Memory B cell (primary cell): Measurements from ENCODE around the gene NIN.
"Not testable (repeated sequence)": the region's sequence is repeated elsewhere in the genome, so short reads cannot be mapped to it uniquely, and the experiment has no call there.

ENCODE experiments used
- ATAC-seq: fragments of 150-1000 bp; cut with Tn5 transposase; 2 replicates; pipeline ENCODE4 v1.10.0; 2021; ENCODE audit warnings: low read depth, mild to moderate bottlenecking, moderate library complexity
- DNase-seq, 2 donors: peaks; one replicate each; pipeline ENCODE4 v3.0.0; 2022; ENCODE audit warnings: low spot score in 2 of 2
- H3K27ac Mint-ChIP-seq: one replicate; pipeline ENCODE4 v1.8.0; 2022; ENCODE audit warnings: mild to moderate bottlenecking, moderate library complexity, mixed read lengths
- H3K27me3 Mint-ChIP-seq: one replicate; pipeline ENCODE4 v1.8.0; 2022; ENCODE audit warnings: mixed read lengths
- H3K36me3 Mint-ChIP-seq: one replicate; pipeline ENCODE4 v1.8.0; 2022; ENCODE audit warnings: mild to moderate bottlenecking, mixed read lengths
- H3K4me1 Mint-ChIP-seq: one replicate; pipeline ENCODE4 v1.8.0; 2022; ENCODE audit warnings: mixed read lengths
- H3K4me3 Mint-ChIP-seq: one replicate; pipeline ENCODE4 v1.8.0; 2022; ENCODE audit warnings: mild to moderate bottlenecking, moderate library complexity, mixed read lengths
- H3K9me3 Mint-ChIP-seq: one replicate; pipeline ENCODE4 v1.8.0; 2022; ENCODE audit warnings: mixed read lengths

Gene NIN

GRCh38 chr14:50816395-50817047, 14.4 kb downstream of the NIN start:
- H3K27ac Mint-ChIP-seq: peak overlapping the region; percentile 77
- no peak overlapping the region for H3K4me3 Mint-ChIP-seq
- peaks cover 55% of the 10 kb centered on the region for H3K4me1 Mint-ChIP-seq
- ATAC-seq (no peak), DNase-seq (no peak)
- H3K36me3 Mint-ChIP-seq: peaks cover 27% of the 10 kb centered on the region
- no peaks in the 10 kb centered on the region for H3K9me3 Mint-ChIP-seq
- no peaks in the 10 kb centered on the region for H3K27me3 Mint-ChIP-seq

- H3K36me3 Mint-ChIP-seq: peaks cover 25% of the 10 kb centered on the region
- DNase-seq, H3K9me3 Mint-ChIP-seq, H3K4me3 Mint-ChIP-seq, ATAC-seq, H3K27me3 Mint-ChIP-seq: not testable (repeated sequence)
- peaks cover 47% of the 10 kb centered on the region for H3K4me1 Mint-ChIP-seq
- peak overlapping the region; percentile 32 for H3K27ac Mint-ChIP-seq
Measured at GRCh38 chr14:50815526-50815925, 15.4 kb downstream of the NIN start.

- Mint-ChIP-seq H3K36me3 (peaks cover 25% of the 10 kb centered on the region), H3K4me1 (peaks cover 45% of the 10 kb centered on the region), H3K27ac (peak overlapping the region; percentile 32)
- ATAC-seq, H3K9me3 Mint-ChIP-seq, DNase-seq, H3K27me3 Mint-ChIP-seq, H3K4me3 Mint-ChIP-seq: not testable (repeated sequence)
Measured at GRCh38 chr14:50815058-50815457, 15.9 kb downstream of the NIN start.

GRCh38 chr14:50814161-50814560, 16.8 kb downstream of the NIN start:
- ATAC-seq (no peak), DNase-seq (no peak)
- Mint-ChIP-seq H3K36me3 (peaks cover 20% of the 10 kb centered on the region), H3K4me1 (peaks cover 40% of the 10 kb centered on the region), H3K9me3 (no peaks in the 10 kb centered on the region), H3K27me3 (no peaks in the 10 kb centered on the region), H3K4me3 (peak overlapping the region; percentile 29), H3K27ac (peak overlapping the region; percentile 60)

GRCh38 chr14:50813544-50813863, 17.5 kb downstream of the NIN start:
- DNase-seq (no peak), ATAC-seq (peak; percentile 91)
- Mint-ChIP-seq H3K4me1 (peaks cover 39% of the 10 kb centered on the region), H3K27me3 (no peaks in the 10 kb centered on the region), H3K9me3 (no peaks in the 10 kb centered on the region), H3K4me3 (peak overlapping the region; percentile 80), H3K27ac (peak overlapping the region; percentile 88), H3K36me3 (peaks cover 17% of the 10 kb centered on the region)

- ATAC-seq (peak; percentile 13), DNase-seq (no peak)
- Mint-ChIP-seq H3K27ac (peak overlapping the region; percentile 88), H3K9me3 (no peaks in the 10 kb centered on the region), H3K27me3 (no peaks in the 10 kb centered on the region), H3K36me3 (peaks cover 14% of the 10 kb centered on the region), H3K4me3 (peak overlapping the region; percentile 80), H3K4me1 (peaks cover 36% of the 10 kb centered on the region)
Measured at GRCh38 chr14:50812856-50813543, 18.0 kb downstream of the NIN start.

GRCh38 chr14:50812180-50812579, 18.8 kb downstream of the NIN start:
- Mint-ChIP-seq H3K4me1 (peaks cover 36% of the 10 kb centered on the region), H3K27ac (peak overlapping the region; percentile 88), H3K9me3 (no peaks in the 10 kb centered on the region), H3K27me3 (no peaks in the 10 kb centered on the region), H3K36me3 (peaks cover 16% of the 10 kb centered on the region), H3K4me3 (peak overlapping the region; percentile 39)
- ATAC-seq (no peak), DNase-seq (no peak)

GRCh38 chr14:50808053-50808452, 22.9 kb downstream of the NIN start:
- no peak for DNase-seq
- H3K4me1 Mint-ChIP-seq: peaks cover 12% of the 10 kb centered on the region
- no peak overlapping the region for H3K27ac Mint-ChIP-seq
- no peaks in the 10 kb centered on the region for H3K27me3 Mint-ChIP-seq
- H3K9me3 Mint-ChIP-seq: no peaks in the 10 kb centered on the region
- no peak overlapping the region for H3K4me3 Mint-ChIP-seq
- ATAC-seq: no peak
- peaks cover 17% of the 10 kb centered on the region for H3K36me3 Mint-ChIP-seq

GRCh38 chr14:50806241-50806933, 24.6 kb downstream of the NIN start:
- H3K4me3 Mint-ChIP-seq: no peak overlapping the region
- no peaks in the 10 kb centered on the region for H3K27me3 Mint-ChIP-seq
- peak overlapping the region; percentile 17 for H3K27ac Mint-ChIP-seq
- H3K4me1 Mint-ChIP-seq: peaks cover 3% of the 10 kb centered on the region
- DNase-seq: no peak
- peaks cover 17% of the 10 kb centered on the region for H3K36me3 Mint-ChIP-seq
- no peaks in the 10 kb centered on the region for H3K9me3 Mint-ChIP-seq
- no peak for ATAC-seq

- no peak overlapping the region for H3K4me3 Mint-ChIP-seq
- H3K9me3 Mint-ChIP-seq: no peaks in the 10 kb centered on the region
- ATAC-seq (no peak), DNase-seq (no peak)
- H3K4me1 Mint-ChIP-seq: peaks cover 3% of the 10 kb centered on the region
- peaks cover 17% of the 10 kb centered on the region for H3K36me3 Mint-ChIP-seq
- H3K27ac Mint-ChIP-seq: peak overlapping the region; percentile 78
- no peaks in the 10 kb centered on the region for H3K27me3 Mint-ChIP-seq
Measured at GRCh38 chr14:50805396-50805795, 25.6 kb downstream of the NIN start.

- Mint-ChIP-seq H3K9me3 (no peaks in the 10 kb centered on the region), H3K4me1 (peaks cover 3% of the 10 kb centered on the region), H3K27me3 (no peaks in the 10 kb centered on the region), H3K4me3 (no peak overlapping the region), H3K27ac (no peak overlapping the region), H3K36me3 (peaks cover 20% of the 10 kb centered on the region)
- ATAC-seq (no peak), DNase-seq (no peak)
Measured at GRCh38 chr14:50804181-50804721, 26.7 kb downstream of the NIN start.

- Mint-ChIP-seq H3K9me3 (no peaks in the 10 kb centered on the region), H3K4me1 (peaks cover 16% of the 10 kb centered on the region), H3K27ac (no peak overlapping the region), H3K4me3 (no peak overlapping the region), H3K27me3 (no peaks in the 10 kb centered on the region), H3K36me3 (peaks cover 21% of the 10 kb centered on the region)
- no peak for ATAC-seq
- DNase-seq: no peak
Measured at GRCh38 chr14:50801706-50802105, 29.3 kb downstream of the NIN start.

GRCh38 chr14:50800032-50800431, 30.9 kb downstream of the NIN start:
- Mint-ChIP-seq H3K4me1 (peaks cover 27% of the 10 kb centered on the region), H3K9me3 (no peaks in the 10 kb centered on the region), H3K27me3 (no peaks in the 10 kb centered on the region), H3K27ac (no peak overlapping the region), H3K36me3 (peaks cover 13% of the 10 kb centered on the region), H3K4me3 (no peak overlapping the region)
- no peak for DNase-seq
- ATAC-seq: no peak

GRCh38 chr14:50798048-50798421, 32.9 kb downstream of the NIN start:
- Mint-ChIP-seq H3K27ac (peak overlapping the region; percentile 53), H3K36me3 (peaks cover 8% of the 10 kb centered on the region), H3K4me1 (peaks cover 35% of the 10 kb centered on the region), H3K9me3 (no peaks in the 10 kb centered on the region), H3K27me3 (no peaks in the 10 kb centered on the region), H3K4me3 (peak overlapping the region; percentile 50)
- ATAC-seq (peak; percentile 94), DNase-seq (no peak)
